Ectodermal cell (in vitro differentiated cells): ENCODE data around the gene PLAC8.
"Not testable (repeated sequence)": the region's sequence is repeated elsewhere in the genome, so short reads cannot be mapped to it uniquely, and the experiment has no call there.

ENCODE experiments used
- H3K27ac ChIP-seq: 2 replicates; pipeline ENCODE4 v1.7.0; 2013; ENCODE audit warnings: mild to moderate bottlenecking, low read depth, low read length; ENCODE audit not compliant: insufficient read depth, poor library complexity, severe bottlenecking
- H3K27me3 ChIP-seq: 2 replicates; pipeline ENCODE4 v1.7.0; 2013; ENCODE audit warnings: mild to moderate bottlenecking, low read length; ENCODE audit not compliant: insufficient read depth, control insufficient read depth, poor library complexity, severe bottlenecking
- H3K36me3 ChIP-seq: one replicate; pipeline ENCODE4 v1.7.0; 2013; ENCODE audit warnings: low read length; ENCODE audit not compliant: control insufficient read depth, insufficient read depth
- H3K4me1 ChIP-seq: one replicate; pipeline ENCODE4 v1.7.0; 2013; ENCODE audit warnings: low read length; ENCODE audit not compliant: control insufficient read depth, insufficient read depth
- H3K4me3 ChIP-seq: 2 replicates; pipeline ENCODE4 v1.7.0; 2013; ENCODE audit warnings: low read depth, low read length, control low read depth; ENCODE audit not compliant: insufficient read depth
- H3K9me3 ChIP-seq: 2 replicates; pipeline ENCODE4 v1.7.0; 2013; ENCODE audit warnings: mild to moderate bottlenecking, low read length, moderate library complexity; ENCODE audit not compliant: control insufficient read depth
- WGBS, 2 experiments: methylation state at CpG; one replicate each; pipeline ENCODE4 v1.1.7; 2013; ENCODE audit warnings: missing lambda C conversion rate in 2 of 2; 5-methylcytosine and 5-hydroxymethylcytosine counted together

PLAC8 gene

GRCh38 chr4:83112678-83113428 lies 1.7 kb downstream of the PLAC8 start:
- Histone ChIP-seq H3K27me3 (peaks cover 25% of the 10 kb centered on the region), H3K4me3 (no peak overlapping the region), H3K27ac (no peak overlapping the region), H3K4me1 (peaks cover 3% of the 10 kb centered on the region), H3K36me3 (no peaks in the 10 kb centered on the region), H3K9me3 (no peaks in the 10 kb centered on the region)
- WGBS, 2 experiments, result 94% methylated on average over 16 of the region's 16 CpGs

GRCh38 chr4:83112231-83112630 lies 2.3 kb downstream of the PLAC8 start:
- WGBS, 2 experiments, result 84 to 95% methylated on average over 2 of the region's 2 CpGs
- Histone ChIP-seq H3K27ac (no peak overlapping the region), H3K9me3 (no peaks in the 10 kb centered on the region), H3K4me1 (peaks cover 3% of the 10 kb centered on the region), H3K27me3 (peaks cover 25% of the 10 kb centered on the region), H3K4me3 (no peak overlapping the region), H3K36me3 (no peaks in the 10 kb centered on the region)

DNA sequence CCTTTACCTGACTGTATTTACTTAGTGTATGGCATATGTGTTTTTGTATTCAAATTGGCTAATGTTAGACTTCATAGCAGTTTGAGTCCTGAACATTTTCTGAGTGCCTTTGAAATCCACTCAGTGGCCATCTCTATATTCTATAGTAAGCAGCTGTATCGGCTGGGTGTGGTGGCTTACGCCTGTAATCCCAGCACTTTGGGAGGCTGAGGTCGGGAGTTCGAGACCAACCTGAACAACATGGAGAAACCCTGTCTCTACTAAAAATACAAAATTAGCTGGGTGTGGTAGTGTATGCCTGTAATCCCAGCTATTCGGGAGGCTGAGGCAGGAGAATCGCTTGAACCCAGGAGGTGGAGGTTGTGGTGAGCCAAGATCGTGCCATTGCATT lies 2.8 kb downstream of the PLAC8 start:
- H3K4me3 ChIP-seq, H3K9me3 ChIP-seq, H3K27ac ChIP-seq, H3K4me1 ChIP-seq, H3K36me3 ChIP-seq: not testable (repeated sequence)
- 86 to 97% methylated on average over 3 to 6 of the region's 7 CpGs for WGBS, 2 experiments
- H3K27me3 ChIP-seq, result peaks cover 25% of the 10 kb centered on the region

- Histone ChIP-seq H3K36me3 (no peaks in the 10 kb centered on the region), H3K27me3 (peaks cover 25% of the 10 kb centered on the region), H3K9me3 (no peaks in the 10 kb centered on the region), H3K4me3 (no peak overlapping the region), H3K27ac (no peak overlapping the region), H3K4me1 (peaks cover 3% of the 10 kb centered on the region)
- 93 to 96% methylated on average over 6 to 7 of the region's 8 CpGs for WGBS, 2 experiments
Observed at GRCh38 chr4:83110970-83111750, 3.4 kb downstream of the PLAC8 start.

- no peak overlapping the region for H3K27ac ChIP-seq
- H3K9me3 ChIP-seq, result no peaks in the 10 kb centered on the region
- WGBS, 2 experiments, result 10% methylated on average over 18 of the region's 18 CpGs
- no peaks in the 10 kb centered on the region for H3K36me3 ChIP-seq
- H3K4me3 ChIP-seq, result peak overlapping the region; percentile 47
- H3K4me1 ChIP-seq, result peaks cover under 1% of the 10 kb centered on the region
- peaks cover 25% of the 10 kb centered on the region for H3K27me3 ChIP-seq
Observed at GRCh38 chr4:83110223-83110945, 4.1 kb downstream of the PLAC8 start.

DNA sequence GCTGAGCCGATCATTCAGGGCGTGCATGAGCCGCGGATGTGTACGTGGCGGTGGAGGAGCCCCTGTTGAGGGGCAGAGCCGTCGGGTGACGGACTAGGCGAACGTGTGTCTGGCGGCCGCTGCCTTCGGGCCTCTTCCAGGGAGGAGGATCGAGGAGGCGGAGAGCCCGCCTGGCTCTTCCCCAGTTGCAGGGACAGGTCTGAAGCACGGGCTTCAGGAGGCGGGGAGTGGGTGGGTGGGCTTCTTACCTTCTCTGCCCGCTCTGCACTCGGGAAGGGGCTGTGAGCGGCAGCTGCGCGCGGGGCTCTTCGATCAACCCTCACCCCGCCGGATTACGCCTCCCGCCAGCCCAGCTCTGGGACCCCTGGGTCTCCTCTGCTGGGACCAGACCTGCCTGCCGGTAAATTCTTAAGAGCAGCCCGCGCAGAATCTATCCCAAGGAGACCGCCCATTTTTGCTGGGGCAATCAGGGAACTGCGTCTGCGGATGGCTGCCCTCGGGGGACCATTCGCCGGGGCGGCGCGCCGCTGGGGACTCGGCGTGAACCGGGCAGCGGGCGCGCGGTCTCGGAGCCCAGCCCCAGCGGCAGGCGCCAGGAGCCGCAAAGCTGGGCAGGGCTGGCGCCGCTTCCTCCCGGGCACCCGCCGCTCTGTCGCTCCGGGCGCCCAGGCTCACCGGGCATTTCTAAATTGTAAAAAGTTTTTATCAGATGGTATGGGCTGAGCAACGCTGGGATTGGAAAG lies 4.9 kb downstream of the PLAC8 start:
- WGBS, 2 experiments, result 2% methylated on average over 63 to 64 of the region's 64 CpGs
- H3K4me3 ChIP-seq, result peak overlapping the region; percentile 47
- H3K9me3 ChIP-seq, result no peaks in the 10 kb centered on the region
- H3K27ac ChIP-seq, result no peak overlapping the region
- H3K27me3 ChIP-seq, result peaks cover 25% of the 10 kb centered on the region
- H3K4me1 ChIP-seq, result no peaks in the 10 kb centered on the region
- H3K36me3 ChIP-seq, result no peaks in the 10 kb centered on the region

- Histone ChIP-seq H3K27ac (no peak overlapping the region), H3K9me3 (no peaks in the 10 kb centered on the region), H3K4me3 (no peak overlapping the region), H3K36me3 (no peaks in the 10 kb centered on the region), H3K27me3 (peaks cover 25% of the 10 kb centered on the region), H3K4me1 (no peaks in the 10 kb centered on the region)
- 91 to 94% methylated on average over 25 of the region's 26 CpGs for WGBS, 2 experiments
Observed at GRCh38 chr4:83108101-83108861, 6.2 kb downstream of the PLAC8 start.

DNA sequence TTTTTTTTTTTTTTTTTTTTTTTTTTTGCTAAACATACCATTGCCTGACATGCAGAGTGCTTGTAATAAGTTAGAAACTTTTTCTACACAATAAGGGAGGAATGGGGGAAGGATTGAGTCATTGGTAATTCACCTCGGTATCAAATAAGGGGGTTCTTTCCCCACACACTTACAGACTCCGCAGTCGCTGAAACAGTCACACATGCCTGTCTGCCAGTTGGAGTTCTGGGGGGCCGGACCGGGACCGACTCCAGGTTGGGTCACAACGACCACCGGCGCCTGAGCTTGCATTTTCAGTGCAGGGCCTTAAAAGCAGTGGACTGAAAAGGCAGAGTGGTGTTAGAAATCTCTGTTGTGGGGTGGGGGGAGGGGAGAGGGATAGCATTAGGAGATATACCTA lies 6.9 kb downstream of the PLAC8 start:
- no peak overlapping the region for H3K4me3 ChIP-seq
- 81 to 84% methylated on average over 8 to 9 of the region's 9 CpGs for WGBS, 2 experiments
- no peak overlapping the region for H3K27ac ChIP-seq
- no peaks in the 10 kb centered on the region for H3K36me3 ChIP-seq
- peaks cover 25% of the 10 kb centered on the region for H3K27me3 ChIP-seq
- H3K4me1 ChIP-seq, result no peaks in the 10 kb centered on the region
- H3K9me3 ChIP-seq, result no peaks in the 10 kb centered on the region

GRCh38 chr4:83104991-83105390 lies 9.5 kb downstream of the PLAC8 start:
- H3K27ac ChIP-seq, result no peak overlapping the region
- peaks cover 19% of the 10 kb centered on the region for H3K27me3 ChIP-seq
- H3K4me3 ChIP-seq, result no peak overlapping the region
- no peaks in the 10 kb centered on the region for H3K4me1 ChIP-seq
- H3K36me3 ChIP-seq, result no peaks in the 10 kb centered on the region
- no peaks in the 10 kb centered on the region for H3K9me3 ChIP-seq
- WGBS, 2 experiments, result 92 to 95% methylated on average over 7 of the region's 7 CpGs
